CD4-positive, alpha-beta memory T cell (primary cell): Measurements from ENCODE around the gene DNAJB2. TPM values are rescaled to one million over a fixed set of nuclear protein-coding genes. Genes with fewer than 3 reads are reported as not detected.

Experiments used
- CTCF ChIA-PET: fragments of 350-600 bp; sonication (Branson Sonifier 250); formaldehyde crosslinking; loops from one replicate; lab custom pipeline; 2021; ENCODE audit warnings: inconsistent platforms; ENCODE audit not compliant: partially characterized antibody; lab: Charles Lee
- POLR2A ChIA-PET: fragments of 350-600 bp; sonication (Branson Sonifier 250); formaldehyde crosslinking; loops from one replicate; lab custom pipeline; 2021; ENCODE audit not compliant: partially characterized antibody; lab: Charles Lee
- DNase-seq, 5 donors: peaks; one replicate each; pipeline versions ENCODE4 v3.0.0 to v3.0.0-alpha.2; 2020 to 2022; ENCODE audit warnings: mixed read lengths in 1 of 5
- H3K27ac ChIP-seq: one replicate; pipeline ENCODE4 v1.7.0; 2013; ENCODE audit warnings: low read depth, low read length
- H3K27me3 ChIP-seq: 2 replicates; pipeline ENCODE4 v1.7.0; 2013; ENCODE audit warnings: mild to moderate bottlenecking, low read length, moderate library complexity; ENCODE audit not compliant: insufficient read depth
- H3K36me3 ChIP-seq: 2 replicates; pipeline ENCODE4 v1.7.0; 2013; ENCODE audit warnings: mild to moderate bottlenecking, low read length, moderate library complexity; ENCODE audit not compliant: insufficient read depth
- H3K4me1 ChIP-seq: 2 replicates; pipeline ENCODE4 v1.7.0; 2013; ENCODE audit warnings: mild to moderate bottlenecking, low read length, moderate library complexity; ENCODE audit not compliant: insufficient read depth
- H3K4me3 ChIP-seq, 2 donors: one replicate each; pipeline ENCODE4 v1.7.0; 2013; ENCODE audit warnings: low read length in 2 of 2, mild to moderate bottlenecking in 1 of 2
- H3K9me3 ChIP-seq, 2 donors: one replicate each; pipeline ENCODE4 v1.7.0; 2013; ENCODE audit warnings: low read length in 2 of 2, control low read depth in 1 of 2; ENCODE audit not compliant: control insufficient read depth in 1 of 2
- H3K27ac Mint-ChIP-seq, 7 donors: one replicate each; pipeline ENCODE4 v1.8.0; 2020 to 2021; ENCODE audit warnings: mixed read lengths in 7 of 7, mild to moderate bottlenecking in 6 of 7, inconsistent platforms in 3 of 7, moderate library complexity in 3 of 7
- H3K27me3 Mint-ChIP-seq, 2 donors: one replicate each; pipeline ENCODE4 v1.8.0; 2020 to 2021; ENCODE audit warnings: mixed read lengths in 2 of 2
- H3K36me3 Mint-ChIP-seq, 2 donors: one replicate each; pipeline ENCODE4 v1.8.0; 2020 to 2021; ENCODE audit warnings: mixed read lengths in 2 of 2, inconsistent platforms in 1 of 2, mild to moderate bottlenecking in 1 of 2
- H3K4me1 Mint-ChIP-seq, 4 donors: one replicate each; pipeline ENCODE4 v1.8.0; 2020 to 2021; ENCODE audit warnings: mixed read lengths in 4 of 4, mild to moderate bottlenecking in 1 of 4
- H3K4me3 Mint-ChIP-seq, 8 donors: one replicate each; pipeline ENCODE4 v1.8.0; 2020 to 2021; ENCODE audit warnings: mixed read lengths in 8 of 8, mild to moderate bottlenecking in 7 of 8, moderate library complexity in 6 of 8, inconsistent platforms in 3 of 8
- H3K9me3 Mint-ChIP-seq, 8 donors: one replicate each; pipeline ENCODE4 v1.8.0; 2020 to 2021; ENCODE audit warnings: mixed read lengths in 8 of 8, mild to moderate bottlenecking in 5 of 8, inconsistent platforms in 3 of 8, moderate library complexity in 1 of 8
- intact Hi-C: fragments of 100-400 bp; cut with micrococcal nuclease; formaldehyde crosslinking; loops from one replicate; pipeline ENCODE4 v1.15.1; 2023
- polyA plus RNA-seq, 2 donors: library from polyadenylated mRNA; unstranded; fragments of 300-500 nt; fragmentation: Illumina TruSeq; gene quantifications; one replicate each; pipeline ENCODE4 v1.2.3, GENCODE V29; 2021
- total RNA-seq, 2 experiments: library from RNA; stranded (reverse); gene quantifications; one replicate each; pipeline ENCODE4 v1.2.3, GENCODE V29; 2021

DNAJB2 gene
- 100 to 1,000 TPM; 110 to 117 TPM for total RNA-seq
- polyA plus RNA-seq = 1 to 10 TPM; 4.1 to 6.8 TPM

GRCh38 chr2:219279151-219279915, at the start of gene DNAJB2:
Gene DNAJB2, plus strand, starts transcription at chr2:219279366. Its CDS starts 468 bp downstream, at chr2:219279834.
- Histone ChIP-seq H3K4me1 (peaks cover 40% of the 10 kb centered on the region), H3K36me3 (peaks cover 37% of the 10 kb centered on the region), H3K27ac (peak within 1 kb of the TSS; percentile 98), H3K9me3 (no peaks in the 10 kb centered on the region), H3K4me3 (peak within 1 kb of the TSS; percentile 48 to 71), H3K27me3 (no peaks in the 10 kb centered on the region)
- peak; percentile 98 to 100 (median 99) for DNase-seq
- H3K27me3 Mint-ChIP-seq = no peaks in the 10 kb centered on the region
- peak within 1 kb of the TSS; percentile 96 to 100 (median 100) for H3K27ac Mint-ChIP-seq
- peaks cover 30 to 47% of the 10 kb centered on the region in 2 donors for H3K36me3 Mint-ChIP-seq
- no peaks in the 10 kb centered on the region for H3K9me3 Mint-ChIP-seq
- ChIA-PET POLR2A (interaction anchor here (0.5 to 10.9 kb wide), 25 partner anchors 12 to 318 kb away, joined by 3 to 338 read pairs (median 7); partner anchors contain the start of genes ABCB6, ANKZF1, ATG9A and CNPPD1), CTCF (interaction anchor here (0.7 to 14.0 kb wide), 15 partner anchors 10 to 120 kb away, joined by 3 to 208 read pairs (median 15); partner anchors contain the start of genes ANKZF1, ATG9A, CNPPD1 and GLB1L)
- intact Hi-C loops = loop anchor here (1.0 to 10.0 kb wide), 10 partner anchors 16 to 385 kb away; partner anchors contain the start of genes ANKZF1, ATG9A, CHPF and NHEJ1
- H3K4me3 Mint-ChIP-seq = peak within 1 kb of the TSS; percentile 88 to 98 (median 96)
- H3K4me1 Mint-ChIP-seq = peaks cover 17 to 51% (median 40%) of the 10 kb centered on the region in 4 donors

GRCh38 chr2:219230059-219230540, 49.1 kb upstream of the DNAJB2 start:
- intact Hi-C loops = no loop called here
- H3K4me1 ChIP-seq = peaks cover 49% of the 10 kb centered on the region
- H3K27me3 ChIP-seq = no peaks in the 10 kb centered on the region
- ChIA-PET CTCF (interaction anchor here (1.0 to 4.1 kb wide), 11 partner anchors 15 to 172 kb away, joined by 3 to 25 read pairs (median 11); partner anchors contain the start of genes DNAJB2, GLB1L, SLC23A3 and STK16), POLR2A (interaction anchor here (1.0 to 17.6 kb wide), 28 partner anchors 7 to 159 kb away, joined by 3 to 684 read pairs (median 6); partner anchors contain the start of genes ABCB6, CNPPD1, DNAJB2 and DNPEP)
- H3K9me3 ChIP-seq = no peaks in the 10 kb centered on the region
- peak overlapping the region; percentile 63 to 69 for H3K4me3 ChIP-seq
- no peaks in the 10 kb centered on the region for H3K27me3 Mint-ChIP-seq
- H3K9me3 Mint-ChIP-seq = no peaks in the 10 kb centered on the region
- DNase-seq = peak in 1 of 5 donors; percentile 54
- H3K27ac Mint-ChIP-seq = peak overlapping the region; percentile 94 to 98 (median 96)
- H3K4me1 Mint-ChIP-seq = peaks cover 26 to 82% (median 50%) of the 10 kb centered on the region in 4 donors
- H3K36me3 Mint-ChIP-seq = peaks cover 43 to 62% of the 10 kb centered on the region in 2 donors
- H3K36me3 ChIP-seq = peaks cover 53% of the 10 kb centered on the region
- peak overlapping the region; percentile 87 for H3K27ac ChIP-seq
- peak overlapping the region; percentile 94 to 99 (median 96) for H3K4me3 Mint-ChIP-seq

- POLR2A ChIA-PET = interaction anchor here (1.0 to 17.6 kb wide), 4 partner anchors 16 to 45 kb away, joined by 3 to 684 read pairs (median 6); partner anchors contain the start of genes ABCB6, DNAJB2, GLB1L and STK16
- Histone ChIP-seq H3K4me1 (peaks cover 26% of the 10 kb centered on the region), H3K27me3 (no peaks in the 10 kb centered on the region), H3K9me3 (no peaks in the 10 kb centered on the region), H3K4me3 (no peak overlapping the region), H3K27ac (no peak overlapping the region), H3K36me3 (peaks cover 65% of the 10 kb centered on the region)
- no peak overlapping the region for H3K4me3 Mint-ChIP-seq
- H3K9me3 Mint-ChIP-seq = no peaks in the 10 kb centered on the region
- no peak for DNase-seq
- intact Hi-C loops = no loop called here
- H3K27me3 Mint-ChIP-seq = no peaks in the 10 kb centered on the region
- peaks cover 10 to 52% (median 28%) of the 10 kb centered on the region in 4 donors for H3K4me1 Mint-ChIP-seq
- H3K36me3 Mint-ChIP-seq = peaks cover 63 to 74% of the 10 kb centered on the region in 2 donors
- CTCF ChIA-PET = interaction anchor here (0.9 to 1.9 kb wide), 3 partner anchors 11 to 63 kb away, joined by 3 to 7 read pairs (median 3); partner anchors contain the start of genes GLB1L and STK16
- H3K27ac Mint-ChIP-seq = no peak overlapping the region
These were observed 44.8 kb upstream of the DNAJB2 start for GRCh38 chr2:219234331-219234730.

- DNase-seq = no peak
- CTCF ChIA-PET = no interaction called here
- intact Hi-C loops = no loop called here
- Histone ChIP-seq H3K27ac (no peak overlapping the region), H3K4me3 (no peak overlapping the region), H3K27me3 (no peaks in the 10 kb centered on the region), H3K9me3 (no peaks in the 10 kb centered on the region), H3K36me3 (no peaks in the 10 kb centered on the region), H3K4me1 (peaks cover 39% of the 10 kb centered on the region)
- peak overlapping the region in 5 of 7 donors; percentile 7 to 83 (median 62) for H3K27ac Mint-ChIP-seq
- POLR2A ChIA-PET = interaction anchor here (1.1 to 2.8 kb wide), 2 partner anchors 13 to 67 kb away, joined by 3 to 23 read pairs; partner anchors contain the start of genes ANKZF1, ATG9A and CNPPD1
- H3K36me3 Mint-ChIP-seq = peaks cover 8 to 14% of the 10 kb centered on the region in 2 donors
- H3K4me3 Mint-ChIP-seq = peak overlapping the region in 4 of 8 donors; percentile 25 to 75 (median 56)
- no peaks in the 10 kb centered on the region for H3K27me3 Mint-ChIP-seq
- H3K9me3 Mint-ChIP-seq = no peaks in the 10 kb centered on the region
- H3K4me1 Mint-ChIP-seq = peaks cover 26 to 60% (median 38%) of the 10 kb centered on the region in 4 donors
These were observed 35.8 kb upstream of the DNAJB2 start for GRCh38 chr2:219243291-219243761.

GRCh38 chr2:219244789-219245147, 34.4 kb upstream of the DNAJB2 start:
- H3K36me3 Mint-ChIP-seq = peaks cover 19 to 24% of the 10 kb centered on the region in 2 donors
- POLR2A ChIA-PET = interaction anchor here (0.6 to 12.0 kb wide), 16 partner anchors 9 to 142 kb away, joined by 3 to 684 read pairs (median 5); partner anchors contain the start of genes ABCB6, ANKZF1, ATG9A and CNPPD1

GRCh38 chr2:219245148-219245898, 33.8 kb upstream of the DNAJB2 start, which contains the start of the genes GLB1L and STK16:
Gene GLB1L, minus strand, starts transcription at chr2:219245444. Its CDS starts 1,871 bp downstream, at chr2:219243573.
Gene STK16, plus strand, starts transcription at chr2:219245479. Its CDS starts 521 bp downstream, at chr2:219246000.
- no peaks in the 10 kb centered on the region for H3K9me3 Mint-ChIP-seq
- peaks cover 39 to 80% (median 56%) of the 10 kb centered on the region in 4 donors for H3K4me1 Mint-ChIP-seq
- Histone ChIP-seq H3K4me3 (peak within 1 kb of the TSS; percentile 45 to 97), H3K4me1 (peaks cover 59% of the 10 kb centered on the region), H3K27me3 (no peaks in the 10 kb centered on the region), H3K36me3 (peaks cover 5% of the 10 kb centered on the region), H3K9me3 (no peaks in the 10 kb centered on the region), H3K27ac (peak within 1 kb of the TSS; percentile 94)
- intact Hi-C loops = loop anchor here (1.0 kb wide), 3 partner anchors 8 to 67 kb away; partner anchors contain the start of genes ANKZF1, ATG9A, RETREG2 and TUBA4A
- H3K27me3 Mint-ChIP-seq = no peaks in the 10 kb centered on the region
- ChIA-PET CTCF (interaction anchor here (0.6 to 12.8 kb wide), 19 partner anchors 8 to 86 kb away, joined by 3 to 150 read pairs (median 4); partner anchors contain the start of genes ABCB6, ANKZF1, ATG9A and DNAJB2), POLR2A (interaction anchor here (0.6 to 12.0 kb wide), 18 partner anchors 9 to 574 kb away, joined by 3 to 684 read pairs (median 4); partner anchors contain the start of genes ABCB6, ANKZF1, ATG9A and CNPPD1)
- peak within 1 kb of the TSS; percentile 85 to 99 (median 94) for H3K4me3 Mint-ChIP-seq
- peak; percentile 85 to 88 (median 86) for DNase-seq
- peak within 1 kb of the TSS; percentile 96 to 99 (median 99) for H3K27ac Mint-ChIP-seq
- peaks cover 24 to 29% of the 10 kb centered on the region in 2 donors for H3K36me3 Mint-ChIP-seq

More at GRCh38 chr2:219244789-219245147, 34.4 kb upstream of the DNAJB2 start:
- peaks cover 33 to 75% (median 51%) of the 10 kb centered on the region in 4 donors for H3K4me1 Mint-ChIP-seq
- Histone ChIP-seq H3K9me3 (no peaks in the 10 kb centered on the region), H3K27me3 (no peaks in the 10 kb centered on the region), H3K4me3 (peak overlapping the region; percentile 45 to 97), H3K4me1 (peaks cover 53% of the 10 kb centered on the region), H3K36me3 (no peaks in the 10 kb centered on the region), H3K27ac (peak overlapping the region; percentile 94)
- no peaks in the 10 kb centered on the region for H3K27me3 Mint-ChIP-seq
- CTCF ChIA-PET = interaction anchor here (0.6 to 12.8 kb wide), 19 partner anchors 9 to 86 kb away, joined by 3 to 150 read pairs (median 4); partner anchors contain the start of genes ABCB6, ANKZF1, ATG9A and DNAJB2
- intact Hi-C loops = loop anchor here (1.0 kb wide), 3 partner anchors 9 to 66 kb away; partner anchors contain the start of genes ANKZF1, ATG9A, RETREG2 and TUBA4A
- no peak for DNase-seq
- H3K27ac Mint-ChIP-seq = peak overlapping the region; percentile 96 to 99 (median 99)
- peak overlapping the region; percentile 85 to 99 (median 94) for H3K4me3 Mint-ChIP-seq
- H3K9me3 Mint-ChIP-seq = no peaks in the 10 kb centered on the region
